HG03342 (cell line): ENCODE data around the gene STRA6.

ENCODE experiments used
- ATAC-seq: cut with Tn5 transposase; IDR thresholded peaks from one replicate; pipeline ENCODE4 v1.9.1; 2021; ENCODE audit warnings: mild to moderate bottlenecking, moderate library complexity; ENCODE audit not compliant: unreplicated experiment

The STRA6 gene

GRCh38 chr15:74202452-74203401, at the start of gene STRA6:
Gene STRA6, minus strand, starts transcription at chr15:74202787. Its CDS starts 520 bp downstream, at chr15:74202267.
- no peak for ATAC-seq

GRCh38 chr15:74252291-74252690, 49.7 kb upstream of the STRA6 start:
- ATAC-seq = no peak

DNA sequence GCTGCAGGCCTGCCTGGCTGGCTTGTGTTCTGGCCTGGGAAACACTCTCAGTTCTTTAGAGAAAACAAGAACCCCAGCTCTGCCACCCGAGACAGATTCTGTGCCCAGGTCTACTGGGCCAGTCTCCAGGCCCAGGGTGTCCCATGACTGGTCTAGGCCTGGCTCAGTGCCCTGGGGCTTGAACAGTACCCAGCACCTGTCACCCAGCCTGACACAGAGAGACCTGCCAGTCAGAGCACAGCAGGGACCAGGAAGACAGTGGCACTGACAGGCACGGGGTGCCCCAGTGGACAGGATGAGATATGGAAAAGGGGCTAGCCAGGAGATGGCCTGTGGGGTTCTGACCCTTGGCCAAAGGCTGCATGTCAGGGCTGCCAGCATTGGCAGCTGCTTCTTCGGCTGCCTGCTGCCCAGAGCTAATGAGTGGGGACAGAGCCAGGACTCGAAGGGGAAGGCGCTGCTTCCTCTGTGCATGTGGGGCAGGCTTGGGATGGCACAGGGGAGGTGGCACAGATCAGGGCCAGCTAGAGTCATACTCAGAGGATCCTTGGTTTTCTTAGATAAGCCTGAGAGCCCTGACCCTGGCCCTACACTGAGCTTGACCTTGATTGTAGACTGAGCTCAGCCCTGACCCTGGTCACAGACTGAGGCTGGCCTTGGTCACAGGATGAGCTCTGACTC, 48.7 kb upstream of the STRA6 start:
- no peak for ATAC-seq

GRCh38 chr15:74250266-74250665, 47.7 kb upstream of the STRA6 start:
- ATAC-seq = no peak

GRCh38 chr15:74245342-74245931, 42.9 kb upstream of the STRA6 start:
- no peak for ATAC-seq

GRCh38 chr15:74244822-74245341, 42.3 kb upstream of the STRA6 start:
- no peak for ATAC-seq

- ATAC-seq = no peak
These were observed 40.8 kb upstream of the STRA6 start for GRCh38 chr15:74243431-74243830.

DNA sequence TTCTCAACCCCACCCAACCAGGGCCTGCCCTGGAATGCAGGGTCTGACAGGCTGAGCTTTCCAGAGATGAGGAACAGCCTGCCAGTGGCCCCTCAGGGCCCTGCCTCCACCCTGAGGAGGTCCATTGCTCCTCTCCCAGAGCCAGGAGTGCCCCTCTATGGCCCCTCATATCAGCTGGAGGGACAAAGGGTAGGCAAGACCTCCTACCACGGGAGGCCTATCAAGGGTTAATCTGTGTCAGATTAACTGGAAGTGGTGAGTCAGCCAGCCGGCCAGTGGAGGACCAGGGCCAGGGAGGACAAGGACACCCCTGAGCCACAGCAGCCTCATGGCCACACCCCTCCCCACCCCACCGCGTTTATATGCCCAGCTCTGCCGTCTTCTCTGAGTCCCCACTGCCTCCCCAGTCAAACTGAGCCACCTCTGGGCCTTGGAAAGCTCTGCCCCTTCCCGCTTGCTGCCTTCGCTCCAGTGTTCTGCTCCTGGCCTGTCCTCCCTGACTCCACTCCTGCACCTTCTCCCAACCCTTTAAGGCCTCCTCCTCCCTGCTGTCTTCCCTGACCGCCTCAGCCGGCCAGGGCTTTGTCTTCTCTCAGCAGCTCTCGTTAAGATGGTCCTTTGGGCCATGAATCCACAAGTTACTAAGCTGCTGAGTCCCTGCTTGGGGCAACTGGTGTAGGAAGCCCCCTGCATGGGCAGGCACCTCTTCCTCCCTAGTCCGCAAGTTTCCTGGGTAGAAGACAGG, 40.0 kb upstream of the STRA6 start:
- no peak for ATAC-seq

DNA sequence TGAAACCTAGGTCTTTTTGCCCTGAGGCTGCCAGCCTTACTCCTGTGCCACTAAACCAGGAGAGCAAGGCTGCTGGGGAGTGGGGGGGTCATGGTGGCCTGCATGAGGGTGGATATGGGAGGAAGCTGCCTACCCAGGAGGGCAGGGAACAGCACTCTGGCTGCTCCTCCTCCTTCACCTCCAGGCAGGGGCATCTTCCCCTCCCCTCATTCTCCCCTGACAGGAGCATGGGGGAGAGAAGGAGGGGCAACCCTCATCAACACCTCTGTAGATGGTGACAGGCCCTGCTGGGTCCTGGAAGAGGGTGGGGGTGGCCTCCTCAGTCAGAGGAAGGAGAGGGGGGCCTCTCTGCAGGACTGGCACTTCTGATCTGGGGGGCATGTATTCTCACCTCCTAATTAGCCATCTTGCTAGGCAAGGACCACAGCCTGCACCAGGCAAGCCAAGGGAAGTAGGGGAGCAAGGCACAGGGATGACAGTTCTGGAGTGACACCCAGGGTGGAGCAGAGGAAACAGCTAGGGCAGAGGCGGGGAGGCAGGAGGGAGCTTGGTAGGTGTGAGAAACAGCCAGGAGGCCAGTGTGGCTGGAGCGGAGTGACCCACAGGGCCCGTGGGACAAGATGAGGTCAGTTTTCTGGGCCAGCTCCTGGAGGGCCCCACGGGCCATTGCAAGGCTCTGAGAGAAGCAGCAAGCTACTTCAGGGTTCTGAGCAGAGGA, 38.5 kb upstream of the STRA6 start:
- ATAC-seq = no peak

GRCh38 chr15:74240002-74240568, 37.5 kb upstream of the STRA6 start:
- no peak for ATAC-seq

DNA sequence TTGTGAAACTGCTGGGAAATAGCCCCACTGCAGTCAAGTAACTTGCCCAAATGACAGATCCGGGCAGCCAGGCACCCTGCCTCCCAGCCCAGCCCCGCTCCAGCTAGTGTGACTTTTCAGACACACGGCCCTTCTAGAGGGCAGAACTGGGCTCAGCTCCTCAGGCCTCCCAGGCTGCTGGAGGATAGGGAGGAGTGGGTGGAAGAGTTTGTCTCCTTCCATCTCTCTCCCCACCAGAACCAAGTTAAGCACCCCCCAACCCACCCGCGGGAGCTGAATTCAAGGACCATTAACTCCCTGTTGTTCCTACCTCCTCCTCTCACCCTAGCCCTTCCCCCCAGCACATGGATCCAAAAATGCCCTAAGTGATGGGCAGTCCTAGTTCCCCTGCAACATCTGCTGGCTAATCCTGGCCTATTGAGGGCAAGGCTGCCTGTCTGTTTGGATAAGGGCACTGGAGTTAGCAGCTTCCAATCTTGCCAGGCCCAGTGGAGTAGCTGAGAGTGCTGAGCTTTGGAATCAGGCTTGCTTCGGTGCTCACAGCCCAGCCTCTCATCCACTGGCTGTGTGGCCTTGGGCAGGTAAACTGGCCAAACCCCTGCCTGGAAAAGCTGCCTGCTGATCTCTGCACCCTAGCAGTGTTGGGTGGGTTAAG, 36.6 kb upstream of the STRA6 start:
- ATAC-seq = no peak

DNA sequence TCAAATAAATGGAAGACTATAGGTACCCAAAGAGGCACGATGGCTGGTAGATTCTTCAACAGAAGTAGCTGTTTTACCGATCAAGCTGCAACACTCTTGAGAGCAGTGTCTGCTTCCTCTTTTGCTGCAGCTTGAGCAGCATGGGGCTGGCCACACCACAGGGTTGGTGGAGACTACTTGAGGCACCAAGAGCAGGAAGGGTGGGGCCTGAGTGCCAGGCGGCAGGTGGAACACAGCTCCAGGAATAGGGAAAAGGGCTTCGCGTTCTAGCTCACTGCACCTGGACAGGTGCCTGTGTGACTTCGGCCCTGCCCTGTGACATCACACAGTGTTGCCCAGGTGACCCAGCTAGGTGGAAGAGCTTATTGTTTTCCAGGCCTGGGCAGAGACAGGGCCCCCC, 33.4 kb upstream of the STRA6 start, which contains the start of gene CCDC33:
Gene CCDC33 (plus strand): TSS at position 365 of the 400 bp plus-strand sequence. CDS start 394 bp downstream, outside the sequence.
- no peak for ATAC-seq

DNA sequence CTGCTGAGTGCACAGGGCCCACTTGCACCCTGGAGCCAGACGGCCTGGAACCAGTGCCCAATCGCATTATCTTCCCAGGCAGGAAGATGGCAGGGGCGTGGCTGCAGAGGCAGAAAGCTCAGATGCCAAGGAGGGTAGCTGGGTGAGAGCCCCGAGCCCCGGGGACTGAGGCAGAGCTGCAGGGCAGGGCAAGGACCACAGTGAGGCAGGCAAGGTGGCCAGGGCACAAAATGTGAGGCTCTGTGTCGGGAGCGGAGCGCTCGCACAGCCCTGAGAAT, 31.9 kb upstream of the STRA6 start:
- ATAC-seq = no peak

DNA sequence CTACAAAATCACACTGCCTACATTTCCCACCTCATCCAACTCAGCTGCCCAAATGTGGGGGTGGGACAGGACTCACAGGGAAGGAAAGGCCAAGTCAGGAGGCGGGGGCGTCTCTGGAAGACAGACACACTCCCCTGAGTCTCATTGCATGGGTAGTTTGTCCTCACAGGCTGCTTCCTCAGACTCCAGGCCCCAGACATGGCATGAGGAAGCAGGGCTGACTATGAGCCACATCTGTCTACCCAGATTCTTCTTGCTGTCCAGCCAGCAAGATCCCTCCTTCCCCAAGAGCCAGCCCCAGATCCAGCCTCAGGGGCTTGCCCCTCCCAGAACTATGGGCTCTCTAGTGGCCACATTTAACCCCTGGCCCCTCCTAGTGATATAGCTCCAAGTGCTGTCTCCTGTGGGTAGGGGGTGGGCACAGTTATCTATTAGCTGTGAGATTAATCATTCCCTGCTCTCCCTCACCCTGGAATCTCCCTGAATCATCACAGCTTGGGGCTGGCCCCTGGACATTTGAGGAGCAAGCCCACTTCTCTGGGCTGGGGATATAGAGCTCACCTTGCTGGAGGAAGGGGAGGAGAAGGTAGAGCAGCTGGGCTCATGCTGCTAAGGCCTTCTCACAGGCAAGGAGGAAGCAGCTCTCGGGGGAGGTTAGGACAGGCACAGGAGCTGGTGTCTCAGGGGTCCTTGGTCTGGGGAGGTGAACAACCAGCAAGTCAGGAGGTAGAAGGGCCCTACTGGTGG, 31.4 kb upstream of the STRA6 start:
- ATAC-seq = no peak

DNA sequence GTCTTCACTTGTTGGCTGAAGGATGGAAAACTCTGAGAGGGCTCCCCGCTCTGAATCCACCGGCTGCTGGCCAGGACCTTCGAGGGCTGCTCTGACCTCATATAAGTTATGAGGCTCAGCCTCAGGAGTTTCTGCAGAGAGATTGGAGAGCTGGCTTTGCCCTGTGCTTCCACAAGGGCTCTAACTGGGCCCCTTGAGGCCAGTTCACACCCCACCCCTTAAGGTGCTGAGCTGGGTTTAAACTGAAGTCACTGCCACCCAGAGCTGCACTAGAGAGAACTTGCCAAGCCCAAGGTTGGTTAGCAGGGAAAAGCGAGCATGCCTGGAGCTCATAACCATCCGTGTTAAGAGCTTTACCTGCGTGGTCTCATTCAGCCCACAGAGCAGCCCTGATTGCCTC, 30.8 kb upstream of the STRA6 start:
- no peak for ATAC-seq

DNA sequence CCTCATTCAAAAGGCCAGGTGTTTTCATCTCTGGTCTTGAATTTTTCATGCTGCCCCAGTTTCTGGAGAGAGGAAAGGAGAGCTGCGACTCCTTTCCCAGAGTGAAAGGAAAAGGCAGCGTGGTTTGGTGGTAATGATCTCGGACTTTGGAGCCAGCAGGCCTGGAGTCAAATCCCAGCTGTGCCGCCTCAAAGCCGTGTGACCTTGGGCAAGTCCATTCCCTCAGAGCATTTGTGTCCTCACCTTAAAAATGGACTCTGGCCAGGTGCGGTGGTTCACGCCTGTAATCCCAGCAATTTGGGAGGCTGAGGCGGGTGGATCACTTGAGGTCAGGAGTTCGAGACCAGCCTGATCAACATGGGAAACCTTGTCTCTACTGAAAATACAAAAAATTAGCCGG, 28.9 kb upstream of the STRA6 start:
- no peak for ATAC-seq

DNA sequence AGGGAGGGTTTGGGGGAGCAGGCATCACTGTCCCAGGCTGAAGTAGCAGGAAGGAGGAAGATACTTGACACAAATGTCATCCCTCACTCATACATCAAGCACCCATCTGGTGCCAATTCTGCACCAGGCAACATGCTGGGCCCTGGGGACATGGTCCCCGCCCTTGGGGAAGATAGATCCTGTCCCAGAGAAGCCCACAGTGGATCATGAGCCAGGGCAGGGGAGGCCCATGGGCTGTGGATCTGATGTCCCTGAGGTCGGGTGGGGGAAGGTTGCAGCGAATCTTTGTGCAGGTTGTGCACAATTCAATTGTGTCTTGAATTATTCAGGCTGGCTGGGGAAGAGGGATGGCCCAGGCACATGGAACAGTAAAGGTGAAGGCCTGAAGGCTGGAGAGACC, 27.1 kb upstream of the STRA6 start:
- ATAC-seq = no peak

- no peak for ATAC-seq
These were observed 26.1 kb upstream of the STRA6 start for GRCh38 chr15:74228723-74229081.
